HG02885 (cell line): Measurements from ENCODE around the gene ACTR6.
"Not testable (repeated sequence)": the region's sequence is repeated elsewhere in the genome, so short reads cannot be mapped to it uniquely, and the experiment has no call there.

Experiments used
- ATAC-seq: cut with Tn5 transposase; IDR thresholded peaks from one replicate; pipeline ENCODE4 v1.9.1; 2021; ENCODE audit warnings: mild to moderate bottlenecking; ENCODE audit not compliant: unreplicated experiment, poor library complexity

ACTR6 gene

GRCh38 chr12:100215209-100215608 lies 14.6 kb downstream of the ACTR6 start:
- ATAC-seq = no peak

- ATAC-seq = no peak
Measured at GRCh38 chr12:100216337-100216736, 15.7 kb downstream of the ACTR6 start.

GRCh38 chr12:100219328-100220109 lies 18.9 kb downstream of the ACTR6 start:
- ATAC-seq = no peak

DNA sequence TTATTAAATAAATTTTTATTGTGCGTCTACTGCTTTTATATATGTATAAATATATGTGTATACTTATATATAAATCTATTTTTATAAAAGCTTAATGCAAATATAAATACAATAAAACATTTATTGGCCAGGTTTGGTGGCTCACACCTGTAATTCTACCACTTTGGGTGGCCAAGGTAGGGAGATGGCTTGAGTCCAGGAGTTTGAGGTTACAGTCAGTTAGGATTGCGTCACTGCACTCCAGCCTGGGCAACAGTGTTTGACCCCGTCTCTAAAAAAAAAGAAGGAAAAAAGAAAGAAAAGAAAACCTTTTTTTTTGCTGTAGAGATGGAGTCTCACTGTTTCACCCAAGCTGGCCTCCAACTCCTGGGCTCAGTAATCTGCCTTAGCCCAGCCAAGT lies 20.9 kb downstream of the ACTR6 start:
- no peak for ATAC-seq

DNA sequence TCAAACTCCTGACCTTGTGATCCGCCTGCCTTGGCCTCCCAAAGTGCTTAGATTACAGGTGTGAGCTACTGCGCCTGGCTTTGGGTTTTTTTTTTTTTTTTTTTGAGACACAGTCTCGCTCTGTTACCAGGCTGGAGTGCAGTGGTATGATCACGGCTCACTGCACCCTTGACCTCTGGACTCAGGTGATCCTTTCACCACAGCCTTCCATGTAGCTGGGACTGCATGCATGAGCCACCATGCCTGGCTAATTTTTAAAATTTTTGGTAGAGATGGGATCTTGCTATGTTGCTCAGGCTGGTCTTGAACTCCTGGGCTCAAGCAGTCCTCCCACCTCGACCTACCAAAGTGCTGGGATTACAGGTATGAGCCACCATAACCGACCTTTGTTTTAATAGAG lies 21.6 kb downstream of the ACTR6 start:
- not testable (repeated sequence) for ATAC-seq

DNA sequence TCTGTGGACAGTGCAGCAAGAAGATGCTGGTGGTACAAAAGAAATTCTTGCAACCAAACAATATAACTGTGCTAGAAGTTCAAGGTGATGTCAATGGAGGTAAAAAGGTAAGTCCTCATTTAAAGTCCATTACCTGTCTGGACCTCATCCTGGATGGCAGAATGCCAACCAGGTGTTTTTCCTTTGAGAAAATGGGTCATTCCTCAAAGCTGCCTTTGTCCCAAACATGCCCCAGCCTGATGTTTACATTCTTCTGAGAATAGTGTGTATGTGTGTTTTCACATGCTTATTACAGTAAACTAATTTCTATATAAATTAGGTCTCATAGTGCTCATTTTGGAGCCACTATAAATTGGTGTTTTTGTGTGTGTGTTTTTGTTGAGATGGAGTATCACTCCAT lies 24.9 kb downstream of the ACTR6 start:
- no peak for ATAC-seq

DNA sequence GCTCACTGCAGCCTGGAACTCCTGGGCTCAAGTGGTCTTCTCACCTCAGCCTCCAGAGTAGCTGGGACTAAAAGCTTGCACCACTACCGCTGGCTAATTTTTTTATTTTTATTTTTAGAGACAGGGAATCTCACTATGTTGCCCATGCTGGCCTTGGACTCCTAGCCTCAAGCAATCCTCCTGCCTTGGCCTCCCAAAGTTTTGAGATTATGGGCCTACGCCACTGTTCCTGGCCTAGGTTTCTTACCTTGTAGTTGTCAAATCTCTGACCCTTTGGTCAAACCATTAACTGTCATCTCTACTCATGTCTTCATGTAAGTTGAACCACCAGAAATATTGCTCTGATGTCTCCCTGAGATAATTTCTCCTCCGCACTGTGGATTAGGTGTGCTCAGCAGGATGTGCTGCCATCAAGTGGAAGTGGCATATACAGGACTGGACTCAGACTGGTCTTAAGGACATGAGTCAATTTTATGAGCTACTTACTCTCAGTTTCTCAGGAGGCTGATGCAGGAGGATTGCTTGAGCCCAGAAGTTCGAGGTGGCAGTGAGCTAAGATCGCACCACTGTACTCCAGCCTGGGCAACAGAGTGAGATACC lies 28.5 kb downstream of the ACTR6 start:
- no peak for ATAC-seq

- ATAC-seq = no peak
Measured at GRCh38 chr12:100229876-100230275, 29.3 kb downstream of the ACTR6 start.

DNA sequence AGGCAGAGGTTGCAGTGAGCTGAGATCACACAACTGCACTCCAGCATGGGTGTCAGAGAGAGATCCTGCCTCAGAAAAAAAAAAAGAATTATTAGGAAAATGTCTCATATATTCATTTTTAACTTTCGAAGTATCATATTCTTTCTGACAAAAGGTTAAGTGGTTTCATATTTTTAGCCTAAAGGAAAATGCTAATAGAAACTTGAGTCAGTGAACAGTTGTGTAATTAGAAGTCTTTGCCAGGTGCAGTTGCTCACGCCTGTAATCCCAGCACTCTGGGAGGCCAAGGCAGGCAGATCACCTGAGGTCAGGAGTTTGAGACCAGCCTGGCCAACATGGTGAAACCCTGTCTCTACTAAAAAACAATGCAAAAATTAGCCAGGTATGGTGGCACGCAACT lies 31.3 kb downstream of the ACTR6 start:
- ATAC-seq = not testable (repeated sequence)

DNA sequence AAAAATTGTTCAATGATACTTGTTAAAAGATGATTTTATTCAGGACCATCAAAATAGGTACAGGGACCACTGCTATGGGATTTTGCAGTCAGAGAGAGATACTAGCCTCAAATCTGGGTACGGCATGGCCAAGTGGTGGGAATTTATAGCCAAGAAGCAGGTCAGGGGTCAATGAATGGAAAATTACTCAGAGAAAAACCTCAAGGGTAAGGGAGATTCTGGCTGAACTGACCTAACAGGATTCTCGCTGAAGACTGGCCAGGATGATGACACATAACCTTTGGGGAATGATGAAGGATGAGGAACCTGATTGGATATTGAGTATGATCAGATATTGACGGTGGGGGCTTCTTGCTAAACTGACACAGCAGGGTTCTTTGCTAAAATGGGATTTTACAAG lies 33.6 kb downstream of the ACTR6 start:
- no peak for ATAC-seq

- peak; percentile 71 for ATAC-seq
Measured at GRCh38 chr12:100234591-100235304, 34.1 kb downstream of the ACTR6 start.

DNA sequence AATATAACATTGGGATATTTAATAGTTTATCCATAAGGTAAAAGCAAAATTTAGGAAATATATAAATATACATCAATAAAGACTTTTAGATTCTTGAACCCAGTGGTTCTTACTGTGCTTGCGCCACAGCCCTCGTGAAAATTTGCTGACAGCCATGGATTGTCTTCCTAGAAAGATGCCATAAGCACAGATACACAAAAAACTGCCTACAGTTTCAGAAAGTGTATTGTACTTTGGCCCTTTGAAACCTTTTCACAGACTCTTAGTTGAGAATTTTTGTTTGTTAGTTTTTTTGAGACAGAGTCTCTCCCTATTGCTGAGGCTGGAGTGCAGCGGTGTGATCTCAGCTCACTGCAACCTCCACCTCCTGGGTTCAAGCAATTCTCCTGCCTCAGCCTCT lies 38.2 kb downstream of the ACTR6 start:
- no peak for ATAC-seq

GRCh38 chr12:100239589-100239988 lies 39.0 kb downstream of the ACTR6 start:
- ATAC-seq = no peak

DNA sequence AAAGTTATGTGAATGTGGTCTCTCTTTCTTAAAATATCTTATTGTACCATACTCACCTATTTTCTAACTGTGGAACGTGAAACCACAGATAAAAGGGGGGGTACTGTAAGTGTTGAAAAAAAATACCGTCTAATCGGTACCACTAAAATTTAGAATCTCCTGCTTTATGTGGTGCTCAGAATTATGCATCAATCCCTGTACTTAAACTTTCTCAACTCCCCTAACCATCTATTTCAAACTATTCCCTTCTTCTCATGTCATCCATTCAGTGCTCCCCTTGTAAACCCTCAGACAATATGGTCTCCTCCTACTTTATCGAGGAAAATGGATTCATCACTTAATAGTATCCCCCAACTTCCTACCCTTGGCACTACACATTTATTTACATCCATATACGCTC lies 42.5 kb downstream of the ACTR6 start:
- ATAC-seq = no peak

- ATAC-seq = no peak
Measured at GRCh38 chr12:100247765-100248164, 47.1 kb downstream of the ACTR6 start.

GRCh38 chr12:100248886-100249285 lies 48.3 kb downstream of the ACTR6 start:
- no peak for ATAC-seq

DNA sequence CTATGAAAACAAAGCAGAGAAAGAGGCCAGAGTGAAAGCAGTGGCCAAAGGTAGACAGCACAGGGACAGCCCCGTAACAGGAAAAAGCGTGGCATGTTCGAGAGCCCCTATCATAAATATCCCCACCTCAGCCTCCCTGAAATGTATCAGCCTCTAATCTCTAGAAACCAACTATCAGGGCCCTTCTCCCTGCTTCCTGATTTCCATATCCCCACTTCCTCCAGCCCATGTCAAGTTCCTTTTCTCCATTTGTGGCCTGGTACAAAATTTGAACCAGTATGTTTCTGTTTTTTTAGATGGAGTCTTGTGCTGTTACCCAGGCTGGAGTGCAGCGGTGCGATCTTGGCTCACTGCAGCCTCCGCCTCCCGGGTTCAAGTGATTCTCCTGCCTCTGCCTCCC lies 49.3 kb downstream of the ACTR6 start:
- ATAC-seq = no peak

GRCh38 chr12:100251917-100252316 lies 51.3 kb downstream of the ACTR6 start:
- no peak for ATAC-seq

- no peak for ATAC-seq
Measured at GRCh38 chr12:100253437-100253836, 52.8 kb downstream of the ACTR6 start.

GRCh38 chr12:100254876-100255275 lies 54.3 kb downstream of the ACTR6 start:
- no peak for ATAC-seq

DNA sequence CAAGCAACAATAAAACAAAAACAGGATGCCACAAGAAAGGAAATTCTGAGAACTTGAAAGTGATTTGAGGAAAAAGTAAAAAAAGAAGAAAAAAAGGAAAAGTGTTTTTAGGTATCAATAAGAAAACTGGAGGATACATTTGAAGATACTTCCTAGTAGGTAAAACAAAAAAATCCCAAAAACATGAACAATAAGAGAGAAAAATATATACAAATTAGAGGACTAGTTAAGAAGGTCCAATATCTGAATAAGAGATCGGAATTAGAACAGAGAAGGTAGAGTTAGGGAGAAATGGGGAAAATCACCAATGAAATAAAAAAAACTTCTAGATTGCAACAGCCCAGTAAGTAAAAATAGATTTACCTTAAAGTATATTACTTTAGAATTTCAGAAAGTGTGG lies 57.5 kb downstream of the ACTR6 start:
- no peak for ATAC-seq
